ENCODE results near the gene CLIP1.

DNA sequence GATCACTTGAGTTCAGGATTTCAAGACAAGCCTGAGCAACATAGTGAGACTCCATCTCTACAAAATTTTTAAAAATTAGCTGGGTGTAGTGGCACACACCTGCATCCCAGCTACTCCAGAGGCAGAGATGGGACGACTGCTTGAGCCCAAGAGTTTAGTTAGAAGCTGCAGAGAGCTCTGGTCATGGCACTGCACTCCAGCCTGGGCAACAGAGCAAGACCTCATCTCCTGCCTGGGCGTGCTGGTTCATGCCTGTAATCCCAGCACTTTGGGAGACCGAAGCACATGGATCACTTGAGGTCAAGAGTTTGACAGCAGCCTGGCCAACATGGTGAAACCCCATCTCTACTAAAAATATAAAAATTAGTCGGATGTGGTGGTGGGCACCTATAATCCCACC, 20.2 kb downstream of the CLIP1 start:
- TF ChIP-seq CTCF (optimal IDR thresholded peaks at IDR 0.05 in 1 of 3, IDR thresholded peaks at IDR 0.05 in 1 of 3, conservative IDR thresholded peaks at IDR 0.05 in 1 of 3; ENCODE audit: extremely low read depth in 1 of 3, insufficient read depth in 2 of 3, low read length in 3 of 3) (no peak), EZH2 (IDR thresholded peaks at IDR 0.05; ENCODE audit: low read length) (no peak)
